Epithelial cell of prostate (primary cell): ENCODE data around the gene ZNF576.
A peak's percentile ranks its signal among the peaks of the same experiment; 100 is the strongest.
"Not testable (repeated sequence)": the region's sequence is repeated elsewhere in the genome, so short reads cannot be mapped to it uniquely, and the experiment has no call there.

Experiments
- DNase-seq: peaks from one replicate; pipeline ENCODE4 v3.0.0-alpha.2; 2011; ENCODE audit warnings: low read depth, low spot score
- H3K27ac ChIP-seq: fragments of 450-650 bp; 2 replicates; pipeline ENCODE4 v1.5.1; 2017; ENCODE audit warnings: mild to moderate bottlenecking

The ZNF576 gene, protein sequence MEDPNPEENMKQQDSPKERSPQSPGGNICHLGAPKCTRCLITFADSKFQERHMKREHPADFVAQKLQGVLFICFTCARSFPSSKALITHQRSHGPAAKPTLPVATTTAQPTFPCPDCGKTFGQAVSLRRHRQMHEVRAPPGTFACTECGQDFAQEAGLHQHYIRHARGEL

DNA sequence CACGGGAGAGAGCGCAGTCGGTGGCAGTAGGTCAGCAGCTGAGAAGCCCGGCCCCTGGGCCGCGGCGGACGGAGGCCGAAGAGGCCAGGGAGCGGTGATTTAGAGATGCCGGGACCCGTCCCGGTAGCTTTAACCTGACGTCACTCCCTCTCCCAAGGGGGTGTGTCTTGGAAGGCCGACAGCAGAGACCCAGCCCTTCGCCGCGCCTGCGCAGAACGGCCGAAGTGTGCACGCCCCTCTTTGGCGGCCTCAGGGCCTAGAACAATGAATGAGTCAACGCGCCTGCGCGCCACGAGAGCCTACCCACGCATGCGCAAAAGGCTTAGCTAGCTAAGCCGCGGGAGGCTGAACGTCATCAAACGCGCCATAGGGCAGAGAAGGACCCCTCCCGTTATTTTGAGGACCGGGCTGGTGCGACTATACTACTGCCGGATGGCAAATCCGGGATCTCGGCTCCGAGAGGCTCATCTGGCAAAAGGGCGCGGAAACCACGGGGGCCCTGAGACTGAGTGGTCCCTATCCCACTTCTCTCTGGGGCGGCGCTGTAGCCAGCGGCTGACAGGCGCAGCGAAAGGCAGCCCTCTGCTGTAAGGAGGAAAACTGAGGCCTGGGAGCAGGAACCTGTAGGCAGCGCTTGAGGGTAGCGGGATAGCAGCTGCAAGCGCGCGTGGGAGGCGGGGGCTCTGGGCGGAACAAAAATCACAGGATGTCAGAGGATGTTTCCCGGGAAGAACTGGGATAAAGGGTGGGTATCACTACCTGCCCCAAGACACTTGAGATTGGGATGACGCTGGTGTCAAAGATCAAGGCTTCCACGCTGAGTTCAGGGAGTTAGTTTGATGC is at the start of gene ZNF576, which contains the start of gene IRGQ:
TSS of gene ZNF576 (plus strand) at position 597 of the 843 bp plus-strand sequence. CDS start 514 bp downstream, outside the sequence.
TSS of gene IRGQ (minus strand) at position 136 of the 843 bp plus-strand sequence. CDS start 796 bp downstream, outside the sequence.
- DNase-seq, result peak; percentile 89
- peak within 1 kb of the TSS; percentile 88 for H3K27ac ChIP-seq

- DNase-seq, H3K27ac ChIP-seq: not testable (repeated sequence)
Measured at GRCh38 chr19:43547926-43548325, 48.5 kb upstream of the ZNF576 start.

DNA sequence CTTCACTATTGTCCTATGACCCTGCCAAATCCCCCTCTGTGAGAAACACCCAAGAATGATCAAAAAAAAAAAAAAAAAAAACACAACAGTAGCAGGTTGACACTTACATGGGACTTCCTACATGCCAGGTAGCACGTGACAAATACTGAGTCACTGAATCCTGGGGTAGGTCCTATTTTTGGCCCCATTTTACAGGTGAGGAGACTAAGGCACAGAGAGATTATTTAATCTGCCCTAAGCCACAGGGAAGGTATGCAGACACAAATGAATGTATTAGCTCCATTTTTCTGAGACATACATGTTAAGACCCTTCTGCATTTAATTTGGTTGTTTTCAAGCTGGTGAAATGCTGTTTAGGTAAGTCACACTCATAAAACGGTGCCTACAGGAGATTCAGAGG is 47.7 kb upstream of the ZNF576 start:
- no peak for DNase-seq
- H3K27ac ChIP-seq, result no peak overlapping the region

DNA sequence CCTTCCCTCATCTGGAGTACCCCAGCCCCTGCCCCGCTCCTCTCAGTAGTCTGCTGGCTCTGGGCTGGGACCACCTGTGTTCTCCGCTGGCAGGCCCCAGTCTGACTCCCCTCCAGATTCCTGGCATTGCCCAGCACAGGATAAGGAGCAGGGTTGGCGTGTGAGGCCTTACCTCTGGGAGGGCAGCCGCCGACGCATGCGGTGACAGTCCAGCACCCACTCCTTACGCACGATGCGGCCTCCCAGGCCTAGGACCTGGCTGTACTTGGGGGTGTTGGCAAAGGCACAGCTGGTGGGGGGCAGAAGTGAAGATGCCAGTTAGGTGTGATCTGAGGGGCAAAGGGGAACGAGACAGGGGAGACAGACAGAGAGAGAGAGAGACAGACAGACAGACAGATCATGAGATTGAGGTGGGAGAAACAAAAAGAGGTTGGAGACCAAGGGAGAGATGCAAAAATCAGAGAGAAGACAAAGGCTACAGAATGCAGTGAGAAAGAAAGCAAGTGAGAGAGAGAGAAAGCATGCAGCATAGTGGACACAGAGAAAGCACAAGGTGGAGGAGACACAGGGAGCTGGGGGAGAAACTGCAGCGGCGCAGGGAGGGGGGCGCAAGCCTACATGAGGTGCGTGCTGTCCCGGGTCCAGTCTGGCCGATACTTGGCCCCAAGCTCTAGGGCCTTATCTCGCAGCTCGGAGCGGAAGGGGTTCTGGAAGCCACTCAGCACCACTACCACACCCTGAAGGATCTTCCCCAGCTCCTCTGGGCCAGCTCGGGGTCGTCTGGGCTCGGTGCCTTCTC is 44.8 kb upstream of the ZNF576 start:
- H3K27ac ChIP-seq, result no peak overlapping the region
- DNase-seq, result no peak

DNA sequence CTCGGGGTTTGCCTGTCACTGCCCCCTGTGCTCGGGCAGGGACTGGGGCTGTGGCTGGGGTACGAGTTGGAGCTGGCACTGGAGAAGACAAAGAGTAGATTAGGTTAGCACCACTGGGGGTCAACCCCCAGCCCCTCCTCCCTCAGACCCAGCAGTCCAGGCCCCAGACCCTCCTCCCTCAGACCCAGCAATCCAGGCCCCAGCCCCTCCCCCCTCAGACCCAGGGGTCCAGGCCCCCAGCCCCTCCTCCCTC is 44.3 kb upstream of the ZNF576 start:
- DNase-seq, result no peak
- no peak overlapping the region for H3K27ac ChIP-seq

DNA sequence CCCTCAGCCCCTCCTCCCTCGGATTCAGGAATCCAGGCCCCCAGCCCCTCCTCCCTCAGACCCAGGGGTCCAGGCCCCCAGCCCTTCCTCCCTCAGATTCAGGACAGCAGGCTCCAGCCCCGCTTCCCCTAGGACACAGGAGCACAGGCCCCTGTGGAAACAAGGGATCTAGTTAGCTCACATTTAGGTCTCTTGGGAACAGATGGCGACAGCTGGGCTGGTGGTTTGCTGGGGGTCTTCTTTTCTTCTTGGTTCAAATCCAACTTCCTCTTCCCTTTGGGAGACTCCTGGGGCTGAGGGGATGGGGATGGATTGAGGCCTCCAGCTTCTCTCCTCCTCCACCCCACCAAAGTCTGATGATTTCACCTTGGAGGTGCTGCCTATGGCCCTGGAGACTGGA is 43.8 kb upstream of the ZNF576 start:
- DNase-seq, result no peak
- no peak overlapping the region for H3K27ac ChIP-seq

DNA sequence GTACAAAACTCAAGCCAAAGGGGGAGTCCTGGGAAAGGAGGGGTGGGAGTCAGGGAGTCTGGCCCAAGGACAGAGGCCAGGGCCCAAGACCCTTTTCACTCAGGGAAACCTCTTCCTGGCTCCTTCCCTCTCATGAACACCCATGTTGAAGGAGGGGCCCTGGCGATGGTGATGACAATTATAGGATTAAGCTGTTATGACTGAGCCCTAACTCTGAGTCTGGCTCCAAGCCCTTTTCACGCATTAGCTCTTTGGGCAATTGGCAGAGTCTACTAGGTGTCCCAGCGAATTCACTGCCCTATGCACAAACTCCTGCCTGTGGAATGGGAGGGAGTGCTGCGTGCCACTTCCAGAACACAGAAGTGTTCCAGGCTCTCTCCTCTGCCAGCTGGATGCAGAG is 42.7 kb upstream of the ZNF576 start:
- no peak overlapping the region for H3K27ac ChIP-seq
- no peak for DNase-seq

DNA sequence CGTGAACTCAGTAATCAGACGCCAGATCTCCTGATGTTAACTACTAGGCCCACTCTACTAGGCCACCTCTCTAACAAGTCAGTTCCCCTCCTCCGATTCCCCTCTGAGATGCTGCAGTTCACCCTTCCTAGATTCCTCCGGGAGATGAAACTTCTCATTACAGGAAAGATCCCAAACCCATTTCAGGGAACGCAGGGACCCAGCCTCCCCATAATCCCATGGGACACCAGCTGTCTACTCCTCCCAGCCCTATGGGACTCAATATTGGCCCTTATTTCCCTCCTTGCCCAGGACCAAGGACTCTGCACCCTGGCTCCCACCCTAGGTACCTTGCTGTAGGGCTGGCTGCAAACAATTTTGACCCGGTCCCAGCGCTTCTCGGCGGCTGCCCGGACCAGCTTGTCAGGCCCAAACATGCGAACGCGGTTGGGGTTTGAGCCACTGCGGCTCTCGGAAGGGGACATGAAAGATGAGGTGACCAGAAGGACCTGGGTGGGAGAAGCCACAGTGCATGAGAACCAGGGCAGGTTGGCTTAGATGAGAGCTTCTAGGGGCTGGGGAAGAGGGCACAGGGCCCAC is 42.0 kb upstream of the ZNF576 start:
- no peak for DNase-seq
- H3K27ac ChIP-seq, result no peak overlapping the region

DNA sequence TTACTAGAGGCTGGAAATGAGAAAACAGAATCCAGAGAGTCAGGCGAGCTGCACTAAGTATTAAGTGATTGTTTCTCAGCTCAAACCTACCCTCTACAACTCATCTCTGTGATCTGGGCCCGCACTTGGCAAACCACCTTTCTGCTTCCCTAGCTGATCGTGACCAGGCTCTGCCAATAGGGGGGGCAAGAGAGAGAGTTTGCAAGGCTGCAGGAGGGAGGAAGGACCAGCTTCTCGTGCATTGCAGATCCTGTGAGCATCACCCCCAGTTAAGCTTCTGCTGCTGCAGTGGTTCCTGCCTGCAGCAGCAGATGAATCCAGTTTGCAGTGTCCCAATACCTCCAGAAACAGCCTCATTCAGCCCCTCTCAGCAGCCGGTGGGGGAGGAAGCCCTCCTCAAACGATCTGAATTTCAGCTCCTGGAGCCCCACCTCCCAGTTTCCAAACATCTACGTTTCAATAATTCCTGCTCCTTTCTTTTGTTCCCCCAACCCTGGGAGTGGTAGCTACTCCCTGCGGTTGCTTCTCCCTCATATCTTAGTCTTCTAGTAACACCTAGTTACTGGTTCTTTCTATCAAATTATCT is 41.1 kb upstream of the ZNF576 start:
- DNase-seq, result no peak
- no peak overlapping the region for H3K27ac ChIP-seq

DNA sequence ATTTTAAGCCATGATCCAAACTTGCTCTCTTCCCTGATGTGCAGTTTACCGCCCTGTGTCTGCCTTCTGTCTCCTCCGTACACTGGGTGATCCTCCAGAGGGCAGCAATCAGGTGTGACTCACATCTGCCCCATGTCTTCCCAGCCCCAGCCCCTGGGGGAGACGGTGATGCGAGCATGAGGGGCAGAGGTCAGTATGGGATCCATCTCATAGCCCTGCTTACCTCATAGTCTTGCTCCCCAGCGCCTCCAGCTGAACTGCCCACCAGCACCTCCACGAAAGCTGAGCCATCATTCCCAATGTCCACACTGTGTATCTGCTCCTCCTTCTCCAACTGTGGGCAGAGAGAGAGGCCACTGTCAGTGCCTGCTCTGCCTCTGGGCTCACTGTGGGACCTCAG is 35.7 kb upstream of the ZNF576 start:
- no peak for DNase-seq
- no peak overlapping the region for H3K27ac ChIP-seq

DNA sequence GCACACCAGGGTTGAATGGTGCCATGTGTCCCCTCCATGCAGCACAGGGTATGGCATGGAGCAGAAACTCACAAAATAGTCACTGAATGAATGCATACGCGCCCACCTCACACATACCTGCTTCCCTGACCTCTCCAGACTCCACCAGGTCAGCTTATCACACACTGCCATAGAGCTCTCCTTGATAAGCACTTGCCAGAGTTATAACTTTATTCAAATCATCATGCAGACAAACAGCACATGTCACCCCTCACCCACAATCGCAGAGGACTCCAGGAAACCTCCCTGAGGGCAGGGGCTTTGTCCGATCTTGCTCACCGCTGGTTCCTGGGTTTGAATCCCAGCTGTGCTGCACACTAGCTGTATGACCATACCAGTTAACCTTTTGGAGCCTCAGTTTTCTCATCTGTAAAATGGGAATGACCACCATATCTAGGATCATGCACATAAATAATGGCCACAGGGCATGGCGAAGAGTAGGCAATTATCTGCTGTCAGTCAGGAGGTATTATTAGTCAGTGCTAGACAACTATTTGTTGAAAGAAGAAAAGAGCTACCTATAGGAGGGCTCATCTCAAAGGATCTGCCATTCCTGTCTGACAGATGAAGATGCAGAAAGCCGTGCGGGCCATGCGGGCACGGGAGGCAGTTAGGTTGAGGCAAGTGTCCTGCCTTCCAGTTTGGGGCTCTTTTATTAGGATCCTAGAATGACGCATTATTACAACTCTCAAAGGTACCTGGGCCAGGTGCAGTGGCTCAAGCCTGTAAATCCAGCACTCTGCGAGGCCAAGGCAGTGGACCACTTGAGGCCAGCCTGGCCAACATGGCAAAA is 35.0 kb upstream of the ZNF576 start:
- no peak overlapping the region for H3K27ac ChIP-seq
- no peak for DNase-seq

DNA sequence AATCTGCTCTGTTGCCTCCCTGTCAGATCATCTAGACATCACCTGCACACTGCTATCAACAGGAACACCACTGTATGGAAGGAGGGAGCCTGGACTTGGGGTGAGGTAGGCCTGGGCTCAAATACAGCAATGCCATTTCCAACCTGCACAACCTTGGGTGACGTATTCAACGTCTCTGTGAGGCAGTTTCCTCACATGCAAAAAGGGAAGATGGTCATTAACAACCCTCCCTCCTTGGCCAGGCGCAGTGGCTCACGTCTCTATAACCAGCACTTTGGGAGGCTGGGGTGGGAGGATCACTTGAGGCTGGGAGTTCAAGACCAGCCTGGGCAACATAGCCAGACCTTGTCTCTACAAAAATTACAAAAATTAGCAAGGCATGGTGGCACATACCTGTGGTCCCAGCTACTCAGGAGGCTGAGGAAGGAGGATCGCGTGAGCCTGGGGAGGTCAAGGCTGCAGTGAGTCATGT is 34.1 kb upstream of the ZNF576 start:
- no peak for DNase-seq
- peak overlapping the region; percentile 50 for H3K27ac ChIP-seq

- no peak for DNase-seq
- peak overlapping the region; percentile 50 for H3K27ac ChIP-seq
Measured at GRCh38 chr19:43562698-43563241, 33.6 kb upstream of the ZNF576 start.

GRCh38 chr19:43563816-43564457 is 32.5 kb upstream of the ZNF576 start:
- DNase-seq, result no peak
- no peak overlapping the region for H3K27ac ChIP-seq

GRCh38 chr19:43564800-43565199 is 31.6 kb upstream of the ZNF576 start:
- DNase-seq, result no peak
- H3K27ac ChIP-seq, result no peak overlapping the region

DNA sequence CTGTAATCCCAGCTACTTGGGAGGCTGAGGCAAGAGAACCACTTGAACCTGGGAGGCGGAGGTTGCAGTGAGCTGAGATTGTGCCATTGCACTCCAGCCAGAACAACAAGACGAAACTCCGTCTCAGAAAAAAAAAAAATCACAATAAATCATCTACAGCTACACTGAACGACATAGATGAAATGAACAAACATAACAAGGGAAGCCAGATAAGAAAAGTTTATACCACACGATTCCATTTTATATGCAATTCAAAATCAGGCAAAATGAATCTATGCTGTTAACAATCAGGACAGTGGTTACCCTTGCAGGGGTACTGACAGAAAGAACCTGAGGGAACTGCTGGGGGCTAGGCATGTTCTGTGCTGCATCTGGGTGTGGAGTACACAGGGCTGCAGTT is 26.7 kb upstream of the ZNF576 start:
- no peak overlapping the region for H3K27ac ChIP-seq

GRCh38 chr19:43570174-43570791 is 26.1 kb upstream of the ZNF576 start:
- no peak overlapping the region for H3K27ac ChIP-seq
- DNase-seq, result peak; percentile 51

More for the DNA sequence above, 26.7 kb upstream of the ZNF576 start:
- no peak for DNase-seq

DNA sequence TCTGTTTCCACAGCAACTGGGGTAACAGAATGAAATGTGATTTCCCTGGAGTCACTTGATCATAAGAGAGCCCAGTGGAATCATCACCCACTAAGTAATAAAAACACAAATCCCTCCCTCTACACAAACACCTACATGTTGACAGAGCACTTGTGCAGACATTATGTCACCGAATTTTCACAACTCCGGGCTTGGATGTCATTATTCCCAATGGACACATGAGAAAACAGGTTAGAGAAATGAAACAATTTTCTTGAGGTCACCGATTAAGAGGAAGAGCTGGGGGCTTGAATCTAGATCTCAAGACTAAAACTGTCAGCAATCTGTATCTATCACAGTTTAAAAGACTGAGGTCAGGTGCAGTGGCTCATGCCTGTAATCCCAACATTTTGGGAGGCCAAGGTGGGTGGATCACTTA is 24.2 kb upstream of the ZNF576 start:
- no peak for DNase-seq
- H3K27ac ChIP-seq, result no peak overlapping the region
